NK-92 treated with Interleukin-12 subunit alpha and Interleukin-12 subunit beta, amount 100 ng/mL, for 24 hours (cell line): Measurements from ENCODE around the gene YARS1.

Experiments
- DNase-seq: peaks from one replicate; lab custom pipeline; 2025; lab: John Stamatoyannopoulos, UW

The YARS1 gene

GRCh38 chr1:32744071-32744425 is 73.1 kb downstream of the YARS1 start:
- no peak for DNase-seq

GRCh38 chr1:32743380-32744070 is 73.6 kb downstream of the YARS1 start:
- no peak for DNase-seq

GRCh38 chr1:32742956-32743355 is 74.2 kb downstream of the YARS1 start:
- no peak for DNase-seq

GRCh38 chr1:32742199-32742947 is 74.8 kb downstream of the YARS1 start:
- DNase-seq, result no peak

- DNase-seq, result no peak
Observed at GRCh38 chr1:32741413-32742198, 75.6 kb downstream of the YARS1 start.

- DNase-seq, result no peak
Observed at GRCh38 chr1:32741059-32741412, 76.1 kb downstream of the YARS1 start.

GRCh38 chr1:32736812-32737791 is 80.1 kb downstream of the YARS1 start:
- DNase-seq, result no peak

GRCh38 chr1:32733582-32734321 is 83.4 kb downstream of the YARS1 start:
- no peak for DNase-seq

- no peak for DNase-seq
Observed at GRCh38 chr1:32729254-32730046, 87.7 kb downstream of the YARS1 start.

- DNase-seq, result no peak
Observed at GRCh38 chr1:32728413-32729077, 88.6 kb downstream of the YARS1 start.

- DNase-seq, result no peak
Observed at GRCh38 chr1:32727876-32728275, 89.3 kb downstream of the YARS1 start.

- no peak for DNase-seq
Observed at GRCh38 chr1:32725615-32725982, 91.6 kb downstream of the YARS1 start.
